Embryonic facial prominence (tissue), 1 donor: ENCODE data around the gene ATP11A.

Experiments
- DNase-seq: peaks from one replicate; pipeline ENCODE4 v3.0.0-alpha.2; 2016; ENCODE audit errors: extremely low spot score

Gene ATP11A

DNA sequence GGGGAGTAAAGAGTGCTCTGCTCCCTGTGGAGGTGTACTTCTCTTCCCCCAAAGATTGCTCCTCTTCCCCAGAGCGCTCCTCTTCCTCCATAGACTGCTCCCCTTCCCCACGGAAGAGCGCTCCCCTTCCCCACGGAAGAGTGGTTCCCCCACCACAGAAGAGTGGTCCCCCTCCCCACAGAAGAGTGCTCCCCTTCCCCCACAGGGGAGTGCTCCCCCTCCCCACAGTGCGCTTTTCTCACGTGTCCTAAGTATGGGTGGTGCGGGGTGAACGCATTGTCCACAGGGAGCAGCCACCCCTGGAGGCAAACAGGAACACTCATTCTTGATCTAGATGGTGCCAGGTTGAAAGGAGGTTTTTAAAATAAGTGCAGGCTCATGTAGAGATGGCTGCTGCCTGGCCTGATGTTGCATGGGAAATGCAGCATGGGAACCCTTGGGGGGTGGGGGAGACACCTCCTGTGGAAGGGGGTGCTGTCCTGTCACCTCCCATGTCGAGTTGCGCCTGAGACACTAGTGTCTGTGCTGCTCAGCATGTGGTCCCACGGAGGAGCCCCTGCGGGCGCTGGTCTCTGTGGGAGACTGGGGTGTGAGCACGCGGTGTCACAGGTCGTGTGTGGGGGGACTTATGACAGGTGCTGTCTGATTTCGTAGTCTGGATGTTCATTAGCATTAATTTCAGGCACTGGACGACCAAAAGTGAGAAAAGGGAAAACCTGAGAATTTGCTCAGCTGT is 52.2 kb downstream of the ATP11A start:
- DNase-seq, result no peak

DNA sequence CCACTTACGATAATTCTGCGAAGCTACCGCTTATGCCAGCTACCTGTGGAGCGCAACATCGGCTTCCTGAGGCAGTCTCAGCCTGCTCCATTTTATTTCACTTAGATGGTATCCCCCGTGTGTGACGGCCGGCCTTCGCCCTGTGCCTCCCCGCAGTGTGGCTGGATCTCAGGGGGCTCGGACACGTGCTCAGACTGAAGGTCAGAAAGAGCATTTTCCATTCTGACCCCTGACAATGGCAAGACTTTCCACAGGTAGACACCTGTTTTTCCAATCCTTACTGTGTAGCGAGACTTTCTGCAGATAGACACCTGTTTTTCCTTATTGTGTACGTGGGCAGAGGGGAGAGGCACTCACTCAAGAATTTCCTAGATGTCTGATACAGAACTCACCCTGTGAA is 52.7 kb downstream of the ATP11A start:
- DNase-seq, result no peak

DNA sequence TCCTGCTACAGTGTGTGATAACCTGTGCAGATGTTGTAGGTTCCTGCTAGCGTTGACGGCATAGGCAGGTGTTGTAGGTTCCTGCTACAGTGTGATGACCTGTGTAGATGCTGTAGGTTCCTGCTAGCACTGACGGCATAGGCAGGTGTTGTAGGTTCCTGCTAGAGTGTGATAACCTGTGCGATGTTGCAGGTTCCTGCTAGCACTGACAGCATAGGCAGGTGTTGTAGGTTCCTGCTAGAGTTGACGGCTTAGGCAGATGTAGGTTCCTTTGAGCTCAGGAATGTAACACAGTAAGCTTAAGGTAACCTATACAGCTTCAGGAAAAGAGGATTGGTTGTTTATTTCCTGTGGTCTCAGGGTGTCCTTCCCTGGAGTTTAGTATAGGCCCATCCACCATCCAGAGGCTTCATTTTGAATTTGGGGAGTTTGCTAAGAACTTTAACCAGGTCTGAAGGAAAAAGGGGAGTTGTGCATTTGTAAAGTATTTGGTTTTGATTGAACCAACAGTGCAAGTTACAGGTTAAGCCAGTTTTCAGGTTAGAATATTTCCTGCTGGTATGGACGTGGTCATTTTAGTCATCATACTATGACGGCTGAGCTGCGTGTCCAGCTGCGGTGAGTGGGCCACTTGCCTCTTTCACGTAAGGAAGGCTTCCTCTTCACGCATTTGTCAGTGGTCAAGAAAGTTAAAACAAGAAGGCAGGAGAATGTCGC is 53.8 kb downstream of the ATP11A start:
- no peak for DNase-seq

DNA sequence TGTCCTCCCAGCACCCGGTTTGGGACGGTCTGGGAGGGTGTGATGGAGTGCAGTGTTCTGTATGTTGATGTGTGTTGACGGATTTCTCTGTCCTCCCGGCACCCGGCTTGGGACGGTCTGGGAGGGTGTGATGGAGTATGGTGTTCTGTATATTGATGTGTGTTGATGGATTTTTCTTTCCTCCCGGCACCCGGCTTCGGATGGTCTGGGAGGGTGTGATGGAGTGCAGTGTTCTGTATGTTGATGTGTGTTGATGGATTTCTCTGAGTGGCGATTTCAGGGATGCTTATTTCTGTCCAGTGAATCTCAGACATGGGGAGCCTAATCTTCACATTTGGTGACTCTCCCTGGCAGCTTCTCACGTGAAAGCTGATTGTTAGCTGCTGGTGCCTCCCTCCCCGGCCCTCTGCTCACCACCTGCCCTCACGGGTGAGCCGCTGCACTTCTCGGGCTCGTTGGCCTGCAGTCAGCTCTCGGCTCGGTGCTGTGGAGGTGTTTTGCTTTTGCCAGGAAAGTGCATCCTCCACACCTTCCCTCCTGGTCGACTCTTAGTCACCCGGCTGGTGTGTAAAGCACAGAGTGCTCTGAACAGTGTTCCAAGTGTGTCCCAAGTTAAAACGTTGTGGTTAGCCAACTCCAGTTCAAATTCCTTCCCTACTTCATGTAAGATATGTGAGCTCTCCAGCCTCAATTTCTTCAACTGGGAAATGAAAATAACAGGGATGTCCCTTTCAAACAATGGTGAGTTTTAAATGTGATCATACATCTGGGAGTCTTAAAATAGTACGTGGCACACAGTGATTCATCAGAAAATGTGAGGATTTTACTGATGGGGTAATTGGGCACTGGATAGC is 54.6 kb downstream of the ATP11A start:
- DNase-seq, result no peak

DNA sequence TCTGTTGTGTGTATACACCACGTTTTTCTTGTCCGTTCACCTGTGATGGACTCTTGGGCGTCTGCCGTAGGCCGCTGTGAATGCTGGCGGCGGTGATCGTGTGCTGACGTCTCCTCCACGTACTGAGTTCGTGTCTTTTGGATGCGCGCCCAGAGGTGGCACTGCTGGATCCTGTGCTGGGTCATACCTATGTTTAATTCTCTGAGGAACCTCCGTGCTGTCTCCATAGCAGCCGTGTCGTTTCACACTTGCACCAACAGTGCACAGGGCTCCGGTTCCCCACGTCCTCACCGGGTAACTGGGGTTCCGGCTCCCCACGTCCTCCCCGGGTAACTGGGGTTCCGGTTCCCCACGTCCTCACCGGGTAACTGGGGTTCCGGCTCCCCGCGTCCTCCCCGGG is 56.2 kb downstream of the ATP11A start:
- no peak for DNase-seq

DNA sequence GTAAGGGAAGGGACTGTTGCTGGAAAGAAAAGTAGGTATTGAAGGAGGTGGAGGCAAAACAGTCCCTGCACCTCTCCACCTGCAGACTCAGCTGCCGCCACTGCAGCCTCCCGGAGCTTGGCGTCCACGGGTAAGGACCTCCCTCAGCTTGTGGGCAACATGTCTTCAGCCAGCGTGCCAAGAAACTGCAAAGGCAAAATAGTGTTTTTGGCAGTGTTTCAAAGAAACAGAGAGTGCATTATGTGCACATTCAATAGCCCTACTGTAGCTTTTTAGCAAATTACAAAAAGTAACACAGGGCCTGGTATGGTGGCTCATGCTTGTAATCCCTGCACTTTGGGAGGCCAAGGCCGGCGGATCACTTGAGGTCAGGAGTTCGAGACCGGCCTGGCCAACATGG is 57.4 kb downstream of the ATP11A start:
- no peak for DNase-seq

DNA sequence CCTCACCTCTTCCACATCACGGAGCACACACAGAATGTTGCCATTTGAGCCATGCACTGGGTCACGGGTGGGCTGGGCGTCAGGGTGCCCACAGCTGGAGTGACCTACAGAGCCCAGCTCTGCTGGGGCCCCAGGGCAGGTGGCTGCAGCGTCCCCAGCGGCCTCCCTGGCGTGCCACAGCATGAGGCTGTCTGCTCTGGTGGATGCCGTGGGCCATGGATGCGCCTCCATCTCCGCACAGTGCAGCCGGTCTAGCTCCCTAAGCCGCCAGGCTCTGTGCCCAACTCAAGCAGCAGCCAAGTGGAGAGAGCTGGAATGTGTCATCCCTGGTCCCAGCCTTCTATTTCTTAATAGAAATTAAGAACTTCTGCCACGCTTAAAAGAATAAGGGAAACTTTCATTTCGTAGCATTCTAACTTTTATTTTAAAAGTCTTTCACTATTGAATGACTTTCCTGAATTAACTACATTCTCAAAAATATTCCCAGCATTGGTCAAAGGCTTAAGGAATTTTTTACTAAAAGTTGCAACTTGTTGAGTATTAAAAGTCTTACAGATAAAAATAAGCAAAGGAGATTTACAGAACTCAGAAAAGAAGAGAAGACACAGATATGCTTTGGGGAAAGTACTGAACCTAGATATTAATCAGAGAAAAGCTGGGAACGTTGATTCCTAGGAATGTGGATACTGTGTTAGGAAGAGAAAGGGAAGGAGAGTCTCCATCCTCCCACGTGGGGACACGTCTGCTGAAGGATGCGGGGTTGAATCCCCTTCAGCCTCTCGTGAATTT is 59.3 kb downstream of the ATP11A start:
- DNase-seq, result no peak

DNA sequence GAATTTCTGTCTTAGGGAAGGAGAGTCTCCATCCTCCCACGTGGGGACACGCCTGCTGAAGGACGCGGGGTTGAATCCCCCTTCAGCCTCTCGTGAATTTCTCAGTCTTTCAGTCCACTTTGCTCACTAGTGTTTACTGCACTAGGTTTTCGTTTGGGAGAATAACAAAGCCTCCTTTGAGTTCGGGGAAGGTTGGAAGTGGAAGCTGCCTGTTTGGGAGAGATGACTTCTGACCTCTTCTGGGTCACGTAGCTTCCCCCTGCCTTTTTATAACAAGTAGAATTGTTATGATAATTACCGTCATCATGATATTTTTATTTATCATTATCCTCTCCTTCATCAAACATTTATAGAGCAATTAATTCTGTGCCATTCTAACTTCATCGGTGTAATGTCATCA is 60.7 kb downstream of the ATP11A start:
- DNase-seq, result no peak

DNA sequence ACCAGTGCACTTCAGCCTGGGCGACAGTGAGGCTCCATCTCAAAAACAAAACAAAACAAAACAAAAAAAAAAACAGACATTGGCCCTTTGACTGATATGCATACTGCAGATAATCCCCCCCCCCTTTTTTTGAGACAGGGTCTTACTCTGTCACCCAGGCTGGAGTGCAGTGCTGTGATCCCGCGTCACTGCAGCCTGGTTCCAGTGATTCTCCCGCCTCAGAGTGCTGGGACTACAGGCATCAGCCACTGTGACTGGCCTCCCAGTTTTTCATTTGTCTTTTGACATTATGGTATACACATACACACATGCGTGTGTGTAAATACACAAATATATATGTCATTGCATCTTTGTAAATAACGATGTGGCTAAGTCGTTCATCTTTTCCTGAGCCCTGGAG is 61.8 kb downstream of the ATP11A start:
- no peak for DNase-seq

DNA sequence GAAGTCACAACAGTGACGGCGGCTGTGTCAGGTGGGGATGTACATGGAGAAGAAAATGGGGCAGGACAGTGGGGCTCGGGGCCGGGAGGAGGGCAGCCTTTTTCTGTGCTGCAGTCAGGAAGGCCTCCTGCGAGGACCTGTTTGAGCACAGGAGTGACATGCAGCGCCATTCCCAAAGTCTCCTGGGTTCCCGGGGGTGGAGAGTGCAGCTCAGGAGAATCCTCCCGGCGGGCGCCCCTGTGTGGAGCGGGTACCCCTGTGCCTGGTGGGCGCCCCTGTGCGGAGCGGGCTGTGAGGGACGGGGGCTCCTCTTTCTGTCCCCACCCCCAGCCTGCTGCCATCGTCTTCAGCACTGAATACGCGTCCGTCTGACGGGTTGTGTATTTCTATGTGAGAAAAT is 62.4 kb downstream of the ATP11A start:
- no peak for DNase-seq

DNA sequence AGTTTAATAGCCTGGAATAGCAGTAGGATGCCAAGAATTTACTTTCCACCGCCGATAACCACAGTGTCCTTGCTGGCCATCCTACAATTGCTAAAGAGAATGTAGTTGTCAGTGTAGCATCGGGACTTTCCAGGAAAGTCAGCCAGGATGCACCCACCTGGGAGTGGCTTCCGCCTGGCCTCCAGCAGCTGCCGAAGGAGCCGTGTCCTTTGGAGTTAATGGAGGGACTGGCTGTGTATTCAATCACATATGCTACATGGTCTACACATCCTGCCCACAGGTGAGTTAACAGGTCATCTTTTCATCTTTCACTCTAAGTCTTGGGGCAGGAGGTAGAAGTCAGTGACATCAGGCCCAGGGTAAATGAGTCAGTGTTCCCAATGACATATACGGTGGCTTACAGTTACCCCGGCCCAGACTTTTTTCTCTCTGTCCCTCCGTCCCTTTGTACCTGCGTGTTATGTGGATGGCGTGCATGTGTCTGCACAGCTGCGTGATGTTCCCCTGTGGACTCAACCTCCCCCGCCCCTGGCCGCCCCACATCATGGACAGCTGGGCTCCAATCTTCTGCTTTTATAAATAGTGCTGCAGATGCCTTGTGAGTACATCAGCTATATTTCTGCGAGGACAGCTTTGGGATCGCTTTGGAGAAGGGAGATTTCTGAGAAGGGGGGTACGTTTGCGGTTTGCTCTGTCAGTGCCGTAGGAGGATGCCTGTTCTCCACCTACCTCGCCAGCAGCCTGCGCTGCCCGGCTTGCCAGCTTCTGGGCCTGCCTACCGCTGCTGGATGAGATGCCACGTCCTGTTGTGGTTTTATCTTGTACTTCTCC is 63.1 kb downstream of the ATP11A start:
- no peak for DNase-seq

DNA sequence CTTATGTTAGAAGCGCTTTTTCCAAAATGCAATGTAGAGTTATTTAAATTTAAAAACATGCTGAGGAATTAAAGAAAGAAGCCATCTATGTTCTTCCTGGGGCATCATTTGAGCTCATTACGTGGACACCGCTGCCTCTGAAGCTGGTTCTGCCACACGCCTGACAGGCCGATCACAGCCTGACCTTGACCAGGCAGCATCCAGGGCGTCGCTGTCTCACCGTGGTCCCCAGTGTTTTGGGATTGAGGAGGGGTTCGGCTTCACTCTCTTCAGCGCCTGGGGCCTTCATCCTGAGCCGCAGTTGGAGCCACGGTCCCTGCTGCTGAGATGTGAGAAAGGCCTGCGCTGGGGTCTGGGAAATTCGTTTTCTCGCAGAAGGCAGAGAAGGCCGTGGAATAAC is 64.0 kb downstream of the ATP11A start:
- no peak for DNase-seq

DNA sequence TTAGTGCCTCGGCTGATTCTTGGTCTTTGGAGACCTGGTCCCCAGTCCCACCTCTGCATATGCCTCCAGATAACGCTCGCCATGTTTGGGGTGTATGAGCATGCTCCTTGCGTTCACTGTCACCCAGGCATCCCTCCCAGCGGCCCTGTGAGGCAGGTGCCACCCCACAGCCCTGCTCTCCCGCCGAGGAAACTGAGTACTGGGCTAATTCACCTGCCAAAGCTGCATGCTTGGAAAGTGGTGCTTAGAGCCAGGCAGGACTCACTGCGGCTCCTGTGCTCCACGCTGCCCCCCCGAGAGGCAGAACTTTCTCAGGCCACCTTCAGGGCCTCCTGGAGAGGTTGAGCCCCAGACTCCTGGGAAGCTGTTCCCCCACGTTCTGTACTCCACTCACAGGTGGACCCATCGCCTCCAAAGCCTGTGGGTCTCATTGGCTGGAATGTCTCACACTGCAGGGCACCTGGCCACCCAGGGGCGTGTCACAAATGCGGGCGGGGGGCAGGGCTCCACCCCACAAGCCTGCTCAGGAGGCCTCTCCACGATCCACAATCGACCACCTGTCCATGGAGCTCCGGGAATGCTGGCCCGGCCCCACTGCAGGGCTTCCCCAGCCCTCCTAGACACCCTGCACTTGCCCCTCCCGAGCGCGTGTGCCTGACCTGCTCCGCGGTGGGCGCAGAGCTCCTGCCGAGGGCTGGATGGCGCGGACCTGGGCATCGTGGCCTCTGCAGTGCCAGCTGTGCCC is 64.6 kb downstream of the ATP11A start:
- no peak for DNase-seq

DNA sequence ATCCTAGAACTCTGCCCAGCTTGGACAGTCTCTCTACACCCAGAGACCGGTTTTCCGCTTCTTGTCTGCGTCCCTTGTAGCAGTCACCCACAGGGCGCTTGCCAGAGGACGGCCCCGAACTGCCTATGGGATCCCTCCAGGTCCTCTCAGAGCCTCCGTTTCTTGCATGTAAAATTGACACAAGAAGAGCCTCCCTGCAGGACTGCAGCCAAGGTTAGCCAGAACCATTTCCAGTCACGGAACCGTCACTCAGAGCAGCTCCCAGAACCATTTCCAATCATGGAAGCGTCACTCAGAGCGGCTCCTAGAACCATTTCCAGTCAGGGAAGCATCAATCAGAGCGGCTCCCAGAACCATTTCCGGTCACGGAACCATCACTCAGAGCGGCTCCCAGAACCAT is 65.5 kb downstream of the ATP11A start:
- DNase-seq, result no peak

DNA sequence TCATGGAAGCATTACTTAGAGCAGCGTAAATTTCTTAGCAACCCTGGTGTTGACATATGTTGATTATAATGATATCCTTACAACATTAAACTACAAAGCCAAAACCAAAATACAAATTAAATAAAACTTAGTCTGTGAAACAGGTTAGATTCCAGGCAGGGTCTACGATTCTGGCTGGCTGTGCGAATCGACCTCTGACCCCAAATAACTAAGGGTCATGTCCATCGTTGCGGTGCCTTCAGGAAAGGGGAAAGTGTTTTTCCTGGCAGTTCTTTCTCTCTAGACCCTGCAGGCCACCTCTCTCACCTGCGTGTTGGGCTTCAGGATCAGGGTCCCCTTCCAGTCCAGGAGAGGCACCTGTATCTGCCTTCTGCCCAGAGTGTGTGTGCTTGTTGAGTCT is 66.2 kb downstream of the ATP11A start:
- DNase-seq, result no peak

DNA sequence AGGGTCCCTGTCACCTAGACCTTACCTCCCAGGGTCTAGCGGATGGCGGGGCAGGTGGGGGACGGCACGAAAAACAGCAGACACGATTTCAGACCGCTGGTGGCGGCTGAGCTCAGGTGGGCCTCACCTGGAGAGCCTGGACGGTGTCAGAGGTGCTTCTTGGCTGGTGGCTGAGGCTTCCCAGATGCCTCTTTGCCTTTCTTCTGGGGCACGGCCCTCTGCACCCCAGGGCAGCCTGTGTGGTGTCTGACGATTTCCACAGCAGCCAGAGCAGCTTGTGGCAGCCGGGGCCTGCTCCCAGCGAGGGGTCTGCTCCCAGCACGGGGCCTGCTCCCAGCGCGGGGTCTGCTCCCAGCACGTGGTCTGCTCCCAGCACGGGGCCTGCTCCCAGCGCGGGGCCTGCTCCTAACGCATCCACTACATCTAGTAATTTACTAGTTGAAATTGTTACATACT is 66.7 kb downstream of the ATP11A start:
- DNase-seq, result no peak

DNA sequence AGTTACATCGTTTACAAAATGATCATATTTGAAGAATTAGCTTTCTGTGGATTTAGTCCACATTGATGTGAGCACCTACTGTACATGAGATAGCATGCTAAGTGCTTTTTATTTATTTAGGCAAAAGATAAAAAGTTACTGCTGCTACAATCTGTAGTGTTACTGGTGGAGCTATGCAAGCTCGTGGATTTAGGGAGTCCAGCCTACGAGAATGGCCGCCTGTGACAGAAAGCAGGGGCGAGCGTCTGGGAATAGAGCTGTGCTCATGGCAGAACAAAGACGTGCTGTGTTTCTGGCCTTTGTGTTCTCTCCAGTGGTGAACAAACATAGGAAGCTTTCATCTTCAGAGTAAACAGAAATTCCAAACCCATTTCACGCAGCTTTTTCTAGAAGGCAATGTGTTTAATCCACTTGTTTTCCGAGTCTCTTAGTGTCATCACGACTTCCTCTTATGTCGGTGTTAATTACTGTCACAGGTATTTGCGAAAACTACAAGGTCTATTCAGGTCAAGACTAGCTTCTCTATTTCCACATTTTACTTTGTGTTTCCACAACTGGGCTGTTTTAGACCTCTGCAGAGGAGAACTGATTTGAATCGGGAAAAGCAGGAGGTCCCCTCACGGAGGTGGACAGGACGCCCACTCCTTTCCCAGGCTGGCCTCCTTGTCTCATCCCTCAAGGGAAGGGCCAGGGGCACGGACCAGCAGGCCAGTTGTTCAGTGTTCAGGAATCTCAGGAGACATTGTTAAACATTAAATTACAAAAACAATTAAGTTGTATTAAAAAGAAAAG is 67.3 kb downstream of the ATP11A start:
- no peak for DNase-seq

DNA sequence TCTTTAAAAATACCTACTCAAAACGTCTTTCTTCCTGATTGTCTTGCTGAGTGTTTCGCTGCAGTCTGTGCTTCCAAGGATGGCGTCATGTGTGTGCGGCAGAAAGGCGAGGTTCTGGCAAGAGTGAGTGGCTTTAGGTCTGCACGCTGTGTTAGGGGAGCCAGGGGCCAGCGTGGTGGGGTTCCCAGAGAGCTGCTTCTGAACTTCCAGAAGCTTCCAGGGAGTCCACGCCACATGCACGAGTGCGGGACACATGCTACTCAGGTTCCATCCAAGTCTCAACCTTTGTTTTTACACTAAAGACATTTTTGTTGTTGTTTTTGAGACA is 67.9 kb downstream of the ATP11A start:
- DNase-seq, result no peak

DNA sequence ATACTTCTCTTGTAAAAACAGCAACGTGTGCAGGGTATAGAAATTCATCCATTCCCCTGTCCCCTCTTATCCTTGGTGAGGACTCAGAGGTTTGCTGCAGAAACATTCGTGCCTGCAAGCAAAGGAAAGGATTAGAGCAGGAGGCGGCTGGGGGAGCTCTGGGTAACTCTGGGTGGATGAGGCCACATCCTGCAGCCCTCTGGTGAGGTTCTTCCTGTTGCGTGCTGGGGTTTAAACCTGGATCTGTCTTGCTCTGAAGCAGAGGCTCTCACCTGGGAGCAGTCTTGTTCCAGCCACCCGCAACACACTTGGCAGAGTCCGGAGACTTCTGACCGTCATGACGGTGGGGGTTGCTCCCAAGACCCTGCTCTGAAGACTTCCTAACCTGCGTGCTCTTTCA is 69.2 kb downstream of the ATP11A start:
- DNase-seq, result no peak

DNA sequence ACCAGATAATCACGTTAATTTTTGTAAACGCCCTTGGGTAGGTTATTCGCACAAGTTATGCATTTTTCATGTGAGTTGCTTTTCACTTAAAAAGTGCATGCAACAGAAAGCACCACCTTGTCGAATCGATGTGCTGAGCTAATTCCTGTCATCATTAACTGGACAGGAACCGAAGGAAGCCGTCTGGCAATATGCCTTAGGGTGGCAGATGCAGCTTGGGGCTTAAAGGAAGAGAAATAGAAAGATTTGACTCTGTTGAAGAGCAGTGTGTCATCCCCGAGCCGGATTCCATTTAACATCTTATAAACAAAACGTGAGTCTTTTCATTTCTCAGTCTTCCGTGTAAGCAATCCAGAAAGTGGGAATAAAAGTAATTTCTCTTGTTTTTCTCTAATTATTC is 70.0 kb downstream of the ATP11A start:
- no peak for DNase-seq
